DLD1 (cell line): ENCODE results near the gene CTPS1.

Experiments used
- in situ Hi-C: cut with HindIII; loops from 2 replicates; pipeline ENCODE4 v1.10.0; 2017; ENCODE audit warnings: low sequenced_read_pairs

CTPS1 gene

GRCh38 chr1:40989066-40989465, 9.6 kb downstream of the CTPS1 start:
- in situ Hi-C loops = no loop called here

GRCh38 chr1:40997096-40997495, 17.6 kb downstream of the CTPS1 start:
- in situ Hi-C loops = no loop called here

GRCh38 chr1:40998668-40999067, 19.2 kb downstream of the CTPS1 start:
- in situ Hi-C loops = no loop called here

GRCh38 chr1:41003127-41003639, 23.7 kb downstream of the CTPS1 start:
- in situ Hi-C loops = loop anchor here (5.0 kb wide), 1 partner anchor 69 kb away; no protein-coding TSS in a partner anchor

- in situ Hi-C loops = loop anchor here (5.0 kb wide), 1 partner anchor 69 kb away; no protein-coding TSS in a partner anchor
Observed at GRCh38 chr1:41003640-41004220, 24.2 kb downstream of the CTPS1 start.

- in situ Hi-C loops = no loop called here
Observed at GRCh38 chr1:41005876-41006275, 26.4 kb downstream of the CTPS1 start.

- in situ Hi-C loops = no loop called here
Observed at GRCh38 chr1:41006942-41007865, 27.7 kb downstream of the CTPS1 start.

GRCh38 chr1:41009466-41009865, 30.0 kb downstream of the CTPS1 start:
- in situ Hi-C loops = no loop called here

DNA sequence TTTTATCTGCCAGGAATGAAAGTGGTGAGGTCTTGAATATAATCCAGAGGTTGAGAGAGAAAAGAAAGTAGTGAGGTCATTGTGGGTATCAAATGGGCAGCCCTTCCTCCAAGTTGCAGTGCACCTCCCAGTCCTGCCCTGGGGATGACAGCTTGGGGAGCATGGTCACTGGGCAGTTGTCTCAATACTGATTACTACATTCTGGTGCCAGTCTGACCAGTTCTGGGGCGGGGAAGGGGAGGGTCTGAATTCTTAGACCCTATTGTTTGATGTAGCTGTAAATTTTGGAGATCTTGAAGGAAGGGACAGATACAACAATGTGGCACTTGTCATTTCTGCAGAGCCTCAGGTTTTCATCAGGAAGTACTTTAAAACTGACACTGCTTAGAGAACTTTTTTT, 30.8 kb downstream of the CTPS1 start:
- in situ Hi-C loops = no loop called here

GRCh38 chr1:41013024-41013423, 33.5 kb downstream of the CTPS1 start:
- in situ Hi-C loops = no loop called here

- in situ Hi-C loops = no loop called here
Observed at GRCh38 chr1:41013796-41014195, 34.3 kb downstream of the CTPS1 start.

DNA sequence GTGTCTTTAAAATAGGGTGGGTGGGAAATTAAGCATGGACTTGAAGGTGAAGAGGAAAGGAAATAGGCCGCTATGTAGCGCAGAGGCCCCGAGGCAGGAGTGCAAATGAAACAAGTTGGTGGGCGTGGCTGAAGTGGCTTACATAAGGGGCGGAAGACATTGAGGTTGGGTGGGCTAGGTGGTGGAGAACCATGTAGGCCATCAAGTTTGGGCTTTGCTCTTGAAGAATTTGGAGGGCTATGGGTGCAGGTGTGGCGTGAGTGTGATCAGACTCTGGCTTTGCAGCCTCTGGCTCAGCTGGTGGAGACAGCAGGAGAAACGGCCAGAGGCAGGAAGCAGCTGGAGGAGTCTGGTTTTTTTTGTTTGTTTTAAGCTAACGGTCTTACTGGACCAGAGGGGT, 35.4 kb downstream of the CTPS1 start:
- in situ Hi-C loops = no loop called here

DNA sequence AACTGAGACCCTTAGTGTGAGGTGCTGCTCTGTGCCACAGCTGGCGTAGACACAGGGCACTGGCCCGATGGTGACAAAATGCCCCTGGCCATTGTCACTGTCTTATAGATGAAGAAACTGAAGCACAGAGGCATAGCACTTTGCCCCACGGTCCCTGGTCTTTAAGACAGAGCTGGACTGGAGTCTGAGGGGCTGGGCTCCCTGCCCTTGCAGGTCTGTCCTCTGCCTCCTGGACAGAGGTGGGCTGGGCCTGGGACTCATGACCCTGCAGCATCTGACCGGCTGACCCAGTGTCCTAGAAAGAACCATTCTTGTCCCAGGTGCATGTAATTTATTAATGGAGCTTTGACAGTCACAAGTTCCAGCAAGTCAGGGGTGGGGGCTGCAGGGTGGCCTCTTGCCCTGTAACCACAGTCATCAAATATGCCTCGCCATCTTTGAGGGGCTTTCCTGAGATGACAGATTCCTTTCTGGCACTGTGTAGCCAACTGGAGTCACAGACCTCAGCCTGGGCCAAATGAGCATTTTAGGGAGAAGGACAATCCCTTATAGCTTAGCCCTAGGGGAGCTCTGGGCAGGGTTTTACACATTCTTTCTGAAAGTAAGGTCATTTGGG, 35.9 kb downstream of the CTPS1 start:
- in situ Hi-C loops = no loop called here

DNA sequence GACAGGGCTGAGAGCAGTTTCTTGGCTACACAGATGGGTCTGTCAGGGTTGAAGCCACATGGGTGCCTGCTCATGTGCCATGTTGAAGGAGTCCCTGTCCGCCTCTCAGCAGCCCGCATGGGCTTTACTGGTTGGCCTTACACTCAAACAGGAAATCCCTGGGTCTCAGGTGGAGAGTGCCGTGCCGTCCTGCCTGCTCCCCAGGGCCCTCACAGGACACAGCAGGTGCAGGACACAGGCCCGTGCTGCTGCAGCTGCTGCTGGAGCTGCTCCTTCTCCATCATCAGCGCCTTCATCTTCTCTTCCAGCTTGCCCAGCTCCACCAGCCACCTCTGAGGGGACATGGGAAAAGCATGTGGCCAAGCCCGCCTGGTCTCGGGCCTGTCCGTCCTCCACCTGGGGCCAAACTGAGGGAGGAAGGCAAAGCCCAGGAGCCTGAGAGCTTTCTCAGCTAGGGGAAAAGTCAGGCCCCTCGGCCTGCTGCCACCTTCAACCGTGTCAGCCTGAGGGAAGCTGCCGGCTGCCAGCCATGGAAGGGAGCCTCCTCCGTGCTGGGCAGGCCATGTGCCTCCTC, 36.5 kb downstream of the CTPS1 start:
- in situ Hi-C loops = no loop called here

DNA sequence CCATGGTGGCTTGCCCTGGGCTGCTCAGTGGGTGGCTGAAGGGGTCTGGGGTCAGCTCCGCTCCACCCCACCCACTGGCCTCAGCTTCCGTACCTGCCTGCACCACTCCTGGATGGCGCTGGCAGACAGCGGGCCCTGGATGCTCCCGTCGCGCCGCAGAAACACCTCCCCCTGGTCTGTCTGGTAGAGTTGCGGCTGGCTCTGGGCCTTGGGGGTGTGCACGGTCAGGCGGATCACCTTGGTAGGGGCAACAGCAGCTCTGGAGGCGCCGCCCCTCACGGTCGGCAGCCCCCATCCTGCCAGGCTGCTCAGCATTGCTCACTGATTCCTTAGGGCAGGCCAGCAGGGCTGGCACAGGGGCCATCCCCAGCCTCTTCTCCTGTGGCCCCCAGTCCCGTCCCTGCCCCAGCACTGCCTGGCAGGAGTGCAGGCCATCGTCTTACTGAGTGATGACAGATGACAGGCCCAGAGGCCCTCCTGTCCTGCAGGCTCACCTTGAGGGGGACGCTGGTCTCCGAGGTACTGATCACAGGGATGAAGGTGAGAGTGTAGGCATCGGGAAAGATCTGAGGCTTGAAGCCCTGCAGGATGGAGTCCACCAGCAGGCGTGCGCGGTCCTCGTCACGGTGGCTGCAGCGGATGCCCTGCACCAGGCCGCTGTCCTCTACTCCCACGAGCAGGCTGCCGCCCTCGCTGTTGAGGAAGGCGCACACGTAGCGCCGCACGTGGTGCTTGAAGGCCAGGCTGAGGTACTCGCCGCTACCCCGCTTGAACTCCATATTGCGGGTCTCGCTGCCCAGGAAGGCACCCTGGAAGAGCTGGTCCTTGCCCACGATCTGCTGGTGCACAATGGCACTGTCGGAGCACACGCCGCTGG, 37.9 kb downstream of the CTPS1 start:
- in situ Hi-C loops = no loop called here

- in situ Hi-C loops = no loop called here
Observed at GRCh38 chr1:41018018-41018410, 38.5 kb downstream of the CTPS1 start.

DNA sequence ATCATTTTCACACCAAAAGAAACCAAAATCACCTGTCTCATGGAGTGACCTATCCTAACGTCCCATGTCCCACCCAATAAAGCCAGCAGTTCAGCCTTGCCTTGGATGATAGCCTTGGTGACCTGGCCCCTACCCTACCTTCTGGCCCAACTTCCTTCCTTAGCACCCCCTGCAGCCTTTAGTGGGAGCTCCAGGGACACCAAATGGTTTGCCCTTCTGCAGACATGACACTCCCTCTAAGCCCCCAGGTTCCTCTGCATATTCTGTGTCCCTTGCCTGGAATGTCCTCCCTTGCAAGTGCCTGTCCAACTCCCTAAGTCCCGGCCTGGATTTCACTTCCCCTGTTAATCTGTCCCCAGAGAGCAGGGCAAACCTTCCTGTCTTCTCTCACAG, 39.9 kb downstream of the CTPS1 start:
- in situ Hi-C loops = no loop called here

GRCh38 chr1:41020109-41020576, 40.6 kb downstream of the CTPS1 start:
- in situ Hi-C loops = no loop called here

DNA sequence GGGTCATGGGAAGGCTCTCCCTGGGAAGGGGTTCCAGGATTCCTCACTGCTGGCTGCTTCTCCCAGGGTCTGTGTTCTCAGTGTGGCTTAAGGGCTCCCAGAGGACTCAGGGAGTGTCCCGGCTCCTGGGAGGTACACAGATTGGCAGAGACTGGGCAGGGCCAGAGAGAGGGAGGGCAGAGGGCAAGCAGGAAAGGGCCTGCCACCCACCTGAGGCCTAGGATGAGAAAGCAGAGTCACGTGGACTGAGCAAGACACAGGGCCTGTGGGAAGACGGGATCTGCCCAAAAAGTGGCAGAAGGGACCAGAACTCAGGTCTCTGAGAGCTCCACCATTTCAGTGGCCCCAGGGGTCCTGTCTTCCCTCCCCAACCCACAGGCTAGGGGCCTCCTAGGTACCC, 41.2 kb downstream of the CTPS1 start:
- in situ Hi-C loops = no loop called here
